Measurements from ENCODE around the gene GAPVD1.
A peak's percentile ranks its signal among the peaks of the same experiment; 100 is the strongest.

GAPVD1 gene

DNA sequence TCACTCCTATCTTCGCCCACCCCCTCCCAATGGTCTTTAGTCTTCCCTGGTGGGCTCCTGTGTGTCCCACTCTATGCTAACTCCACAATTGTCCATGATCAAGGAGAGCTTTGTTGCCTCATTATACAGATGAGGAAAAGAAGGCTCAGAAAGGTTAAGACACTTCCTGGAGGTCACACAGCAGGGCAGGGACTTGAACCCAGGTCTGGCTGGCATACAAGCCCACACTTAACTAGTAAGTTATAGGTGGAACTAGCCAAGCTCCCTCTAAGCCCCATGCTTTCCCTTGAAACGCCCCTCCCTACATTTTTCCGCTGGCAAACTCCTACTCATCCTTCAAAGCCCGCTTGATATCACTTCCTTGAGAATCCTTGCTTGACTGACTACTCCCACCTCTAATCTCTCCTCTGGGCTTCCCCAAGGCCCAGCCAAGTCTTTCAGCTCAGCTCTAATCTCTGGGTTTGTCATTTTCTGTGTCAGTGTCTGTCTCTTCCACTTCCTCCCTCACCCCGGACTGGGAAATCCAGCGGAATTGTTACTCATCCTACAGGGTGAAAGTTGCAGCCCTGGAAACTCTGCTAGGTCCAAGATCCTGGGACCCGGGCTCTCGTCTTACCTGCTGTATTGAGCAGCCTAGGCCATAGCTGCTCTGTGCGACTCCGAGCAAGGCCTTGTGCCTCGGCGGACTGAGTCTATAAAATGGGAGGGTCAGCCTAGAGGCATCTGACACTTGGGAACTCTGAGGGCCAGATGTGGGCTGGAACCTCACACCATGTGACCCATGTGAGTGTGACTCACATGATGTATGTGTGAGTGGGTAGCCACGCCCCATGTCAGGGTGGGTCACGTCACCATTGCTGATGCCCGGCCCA is 144.5 kb downstream of the GAPVD1 start:
- no peaks in the 10 kb centered on the region for H3K9me3 ChIP-seq (ENCODE audit: control insufficient read depth, low read length)
- H3K9ac ChIP-seq (ENCODE audit: low read length) = no peak overlapping the region

DNA sequence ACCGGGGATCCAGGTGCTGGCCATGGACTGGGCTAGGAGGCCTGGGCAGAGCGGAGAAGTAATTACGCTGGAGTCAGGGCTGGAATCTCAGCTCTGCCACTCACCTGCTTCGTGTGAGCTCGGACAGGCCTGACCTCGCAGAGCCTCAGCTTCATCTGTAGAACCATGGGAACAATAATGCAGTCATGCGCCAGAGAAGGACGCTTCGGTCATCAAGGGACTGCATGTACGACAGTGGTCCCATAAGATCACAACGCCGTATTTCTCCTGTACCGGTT is 145.1 kb downstream of the GAPVD1 start:
- Histone ChIP-seq H3K27me3 (ENCODE audit: control insufficient read depth, insufficient read depth, low read length) (peaks cover 20% of the 10 kb centered on the region), H3K9me3 (ENCODE audit: control insufficient read depth, low read length) (no peaks in the 10 kb centered on the region), H3K9ac (ENCODE audit: low read length) (no peak overlapping the region), H3K4me3 (ENCODE audit: low read length) (no peak overlapping the region), H3K36me3 (ENCODE audit: control insufficient read depth, insufficient read depth, low read length) (no peaks in the 10 kb centered on the region), H3K4me1 (ENCODE audit: control insufficient read depth, insufficient read depth, low read length) (no peaks in the 10 kb centered on the region)

More for the DNA sequence above, 144.5 kb downstream of the GAPVD1 start:
- Histone ChIP-seq H3K4me1 (ENCODE audit: control insufficient read depth, insufficient read depth, low read length) (no peaks in the 10 kb centered on the region), H3K36me3 (ENCODE audit: control insufficient read depth, insufficient read depth, low read length) (no peaks in the 10 kb centered on the region), H3K27me3 (ENCODE audit: control insufficient read depth, insufficient read depth, low read length) (peaks cover 17% of the 10 kb centered on the region), H3K4me3 (ENCODE audit: low read length) (no peak overlapping the region)

DNA sequence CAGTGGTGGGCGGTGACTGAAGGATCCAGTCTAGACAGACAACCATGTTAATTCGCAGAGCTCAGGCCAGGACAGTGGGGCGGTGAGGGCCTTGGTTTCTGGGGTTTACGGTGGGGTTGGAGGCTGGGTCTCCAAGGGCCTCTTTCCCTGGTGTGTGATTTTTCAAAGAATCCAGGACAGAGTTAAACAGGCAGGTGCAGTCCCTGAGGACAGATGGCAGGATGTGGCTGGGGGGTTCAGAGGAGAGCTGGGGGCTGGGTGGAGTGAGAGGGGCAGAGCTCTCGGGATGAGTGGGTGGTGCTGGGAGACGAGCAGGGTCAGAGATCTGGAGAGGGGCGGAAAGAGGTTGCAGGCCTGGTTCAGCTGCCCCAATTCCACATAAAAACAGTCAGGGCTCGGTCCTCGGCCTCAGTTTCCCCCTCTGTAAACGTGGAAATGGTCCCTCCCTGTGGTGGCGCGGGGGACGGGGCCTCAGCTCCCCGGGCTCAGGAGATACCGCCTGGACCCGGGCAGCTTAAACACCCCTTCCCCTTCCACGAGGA is 145.9 kb downstream of the GAPVD1 start:
- no peaks in the 10 kb centered on the region for H3K9me3 ChIP-seq (ENCODE audit: control insufficient read depth, low read length)
- no peaks in the 10 kb centered on the region for H3K36me3 ChIP-seq (ENCODE audit: control insufficient read depth, insufficient read depth, low read length)
- peak overlapping the region; percentile 34 for H3K9ac ChIP-seq (ENCODE audit: low read length)
- H3K27me3 ChIP-seq (ENCODE audit: control insufficient read depth, insufficient read depth, low read length) = peaks cover 20% of the 10 kb centered on the region
- H3K4me1 ChIP-seq (ENCODE audit: control insufficient read depth, insufficient read depth, low read length) = no peaks in the 10 kb centered on the region
- no peak overlapping the region for H3K4me3 ChIP-seq (ENCODE audit: low read length)

DNA sequence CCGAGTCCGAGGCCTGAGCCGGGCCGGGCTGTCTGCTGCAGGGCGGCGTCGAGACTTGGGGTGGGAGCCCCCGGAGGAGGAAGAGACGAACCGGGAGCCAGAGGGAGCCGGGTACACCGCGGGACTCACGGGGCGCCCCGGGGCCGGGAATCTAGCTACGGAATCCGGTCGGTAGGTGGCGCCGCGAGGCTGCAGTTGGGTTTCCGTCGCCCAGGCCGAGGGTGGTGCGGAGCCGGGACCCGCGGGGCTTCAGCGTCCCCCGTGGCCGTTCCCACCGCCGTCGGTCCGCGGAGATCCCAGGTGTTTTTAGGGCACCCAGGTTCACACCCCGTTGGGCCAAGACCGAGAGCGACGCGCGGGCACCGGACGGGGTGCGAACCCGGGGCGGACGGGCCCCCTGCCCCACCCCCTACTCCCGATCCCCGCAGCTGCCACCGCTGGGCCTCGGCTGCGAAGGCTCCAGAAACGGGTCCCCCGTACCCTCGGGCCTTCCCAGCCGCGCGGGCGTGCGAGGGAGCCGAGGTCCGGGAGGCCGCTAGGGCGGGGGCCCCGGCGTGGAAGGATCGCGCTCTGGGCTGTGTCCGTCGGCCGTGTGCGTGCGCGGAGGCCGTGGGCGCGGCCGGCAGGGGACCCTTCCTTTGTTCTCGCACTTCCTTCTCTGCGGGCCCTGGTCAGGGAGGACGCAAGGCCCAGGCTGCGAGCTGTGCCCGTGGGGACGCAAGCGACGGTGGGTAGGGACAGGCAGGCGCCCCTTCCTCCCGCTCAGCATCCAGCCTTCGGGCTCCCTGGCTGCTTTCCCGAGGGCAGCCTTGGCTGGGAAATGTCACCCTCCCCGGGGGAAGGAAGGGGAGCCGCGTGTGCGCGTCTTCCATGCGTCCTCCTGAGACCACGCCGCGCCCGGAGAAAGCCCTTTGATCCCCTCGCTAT is 146.6 kb downstream of the GAPVD1 start:
- Histone ChIP-seq H3K4me3 (ENCODE audit: low read length) (no peak overlapping the region), H3K9me3 (ENCODE audit: control insufficient read depth, low read length) (no peaks in the 10 kb centered on the region), H3K36me3 (ENCODE audit: control insufficient read depth, insufficient read depth, low read length) (no peaks in the 10 kb centered on the region), H3K27me3 (ENCODE audit: control insufficient read depth, insufficient read depth, low read length) (peaks cover 17% of the 10 kb centered on the region), H3K4me1 (ENCODE audit: control insufficient read depth, insufficient read depth, low read length) (no peaks in the 10 kb centered on the region), H3K9ac (ENCODE audit: low read length) (peak overlapping the region; percentile 34)

DNA sequence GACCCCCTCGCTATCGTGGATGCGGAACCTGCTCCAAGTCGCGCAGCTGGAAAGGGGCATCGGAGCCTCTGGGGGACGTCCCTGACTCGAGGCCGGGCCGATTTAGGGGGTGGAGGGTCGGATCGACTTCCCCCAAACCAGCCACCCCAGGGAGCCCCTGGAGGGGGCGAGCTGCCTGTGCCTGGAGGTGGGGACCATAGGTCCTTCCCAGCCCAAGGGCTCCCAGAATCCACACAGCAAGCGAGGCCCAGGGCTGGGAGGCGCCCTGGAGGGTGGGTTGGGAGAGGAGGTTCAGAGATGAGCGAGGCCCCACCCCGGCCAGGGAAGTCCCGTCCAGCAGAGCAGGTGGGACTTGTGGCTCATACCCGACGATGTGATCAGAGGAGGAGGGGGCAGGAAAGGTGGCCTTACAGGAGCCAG is 147.6 kb downstream of the GAPVD1 start:
- Histone ChIP-seq H3K27me3 (ENCODE audit: control insufficient read depth, insufficient read depth, low read length) (peaks cover 17% of the 10 kb centered on the region), H3K4me3 (ENCODE audit: low read length) (no peak overlapping the region), H3K9ac (ENCODE audit: low read length) (no peak overlapping the region), H3K4me1 (ENCODE audit: control insufficient read depth, insufficient read depth, low read length) (no peaks in the 10 kb centered on the region), H3K36me3 (ENCODE audit: control insufficient read depth, insufficient read depth, low read length) (no peaks in the 10 kb centered on the region), H3K9me3 (ENCODE audit: control insufficient read depth, low read length) (no peaks in the 10 kb centered on the region)

DNA sequence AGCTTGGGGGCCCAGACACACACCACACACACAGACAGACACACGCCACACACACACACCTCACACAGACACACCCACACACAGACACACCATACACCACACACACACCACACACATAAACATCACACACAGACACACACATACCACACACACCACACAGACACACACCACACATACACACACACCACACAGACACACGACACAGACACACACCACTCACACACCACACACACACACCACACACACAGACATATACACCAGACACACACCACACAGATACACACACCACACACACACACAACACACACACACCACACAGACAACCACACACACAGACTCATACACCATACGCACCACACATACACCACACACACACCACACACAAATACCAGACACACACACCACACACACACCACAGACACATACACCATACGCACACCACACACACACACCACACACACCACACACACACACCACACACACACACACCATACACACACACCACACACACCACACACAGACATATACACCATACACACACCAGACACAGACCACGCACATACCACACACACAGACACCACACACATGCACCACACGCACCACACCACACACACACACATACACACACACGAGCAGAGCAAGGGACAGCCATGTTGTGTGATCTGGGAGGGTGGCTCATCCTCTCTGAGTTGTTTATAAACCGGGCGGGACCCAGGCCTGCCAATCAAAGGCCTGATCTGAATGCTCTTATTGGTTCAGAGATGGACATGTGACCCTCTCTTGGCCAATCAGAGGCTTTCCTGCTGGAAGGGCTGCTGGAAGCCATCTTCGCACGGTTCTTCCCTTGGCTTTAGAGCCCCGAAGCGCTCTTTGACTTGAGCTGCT is 148.3 kb downstream of the GAPVD1 start:
- Histone ChIP-seq H3K27me3 (ENCODE audit: control insufficient read depth, insufficient read depth, low read length) (peaks cover 17% of the 10 kb centered on the region), H3K4me1 (ENCODE audit: control insufficient read depth, insufficient read depth, low read length) (no peaks in the 10 kb centered on the region), H3K9ac (ENCODE audit: low read length) (no peak overlapping the region), H3K36me3 (ENCODE audit: control insufficient read depth, insufficient read depth, low read length) (no peaks in the 10 kb centered on the region), H3K4me3 (ENCODE audit: low read length) (no peak overlapping the region), H3K9me3 (ENCODE audit: control insufficient read depth, low read length) (no peaks in the 10 kb centered on the region)

DNA sequence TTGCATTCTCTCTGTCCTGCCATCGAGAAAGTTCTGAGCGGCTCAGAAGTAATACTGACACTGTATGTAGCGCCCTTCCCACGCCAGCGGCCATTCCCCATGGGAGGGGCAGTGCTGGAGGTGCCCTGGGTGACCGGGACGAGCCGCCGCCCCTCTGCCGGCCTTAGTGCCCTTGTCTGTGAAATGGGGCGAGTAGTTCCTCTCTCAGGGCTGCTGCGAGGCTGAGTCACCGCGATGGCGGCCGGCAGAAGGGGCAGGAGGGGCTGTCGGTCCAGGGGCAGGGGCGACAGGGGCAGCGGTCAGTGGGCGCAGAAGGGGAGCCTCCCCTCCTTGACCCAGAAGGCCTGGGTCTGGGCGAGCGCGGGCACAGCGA is 148.9 kb downstream of the GAPVD1 start:
- Histone ChIP-seq H3K27me3 (ENCODE audit: control insufficient read depth, insufficient read depth, low read length) (peaks cover 17% of the 10 kb centered on the region), H3K4me1 (ENCODE audit: control insufficient read depth, insufficient read depth, low read length) (no peaks in the 10 kb centered on the region), H3K9ac (ENCODE audit: low read length) (no peak overlapping the region), H3K4me3 (ENCODE audit: low read length) (no peak overlapping the region), H3K9me3 (ENCODE audit: control insufficient read depth, low read length) (no peaks in the 10 kb centered on the region), H3K36me3 (ENCODE audit: control insufficient read depth, insufficient read depth, low read length) (no peaks in the 10 kb centered on the region)

DNA sequence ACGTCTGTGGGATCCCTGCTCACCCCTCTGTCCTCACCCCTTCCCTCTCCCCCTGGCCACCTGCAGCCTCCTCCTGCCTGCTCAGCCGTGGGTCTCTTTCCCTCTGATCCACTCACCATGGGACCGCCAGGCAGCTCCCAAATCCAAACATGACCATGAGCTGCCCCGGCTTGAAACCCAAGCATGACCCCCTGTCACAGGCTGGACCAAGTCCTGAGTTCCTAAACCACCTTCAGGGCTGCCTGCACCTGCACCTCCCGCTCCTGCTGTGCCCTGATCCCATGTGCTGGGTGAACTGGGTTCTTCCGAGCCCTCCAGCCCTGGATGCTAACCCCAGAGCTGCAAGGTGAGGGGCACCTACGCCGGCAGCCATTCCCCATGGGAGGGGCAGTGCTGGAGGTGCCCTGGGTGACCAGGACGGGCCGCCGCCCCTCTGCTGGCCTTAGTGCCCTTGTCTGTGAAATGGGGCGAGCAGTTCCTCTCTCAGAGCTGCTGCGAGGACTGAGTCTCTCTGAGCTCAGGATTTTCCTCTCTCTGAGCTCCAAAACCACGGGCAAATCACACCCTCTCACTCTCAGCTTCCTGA is 149.6 kb downstream of the GAPVD1 start:
- no peaks in the 10 kb centered on the region for H3K4me1 ChIP-seq (ENCODE audit: control insufficient read depth, insufficient read depth, low read length)
- H3K4me3 ChIP-seq (ENCODE audit: low read length) = no peak overlapping the region
- H3K27me3 ChIP-seq (ENCODE audit: control insufficient read depth, insufficient read depth, low read length) = peaks cover 17% of the 10 kb centered on the region
- H3K36me3 ChIP-seq (ENCODE audit: control insufficient read depth, insufficient read depth, low read length) = no peaks in the 10 kb centered on the region
- no peaks in the 10 kb centered on the region for H3K9me3 ChIP-seq (ENCODE audit: control insufficient read depth, low read length)
- no peak overlapping the region for H3K9ac ChIP-seq (ENCODE audit: low read length)

DNA sequence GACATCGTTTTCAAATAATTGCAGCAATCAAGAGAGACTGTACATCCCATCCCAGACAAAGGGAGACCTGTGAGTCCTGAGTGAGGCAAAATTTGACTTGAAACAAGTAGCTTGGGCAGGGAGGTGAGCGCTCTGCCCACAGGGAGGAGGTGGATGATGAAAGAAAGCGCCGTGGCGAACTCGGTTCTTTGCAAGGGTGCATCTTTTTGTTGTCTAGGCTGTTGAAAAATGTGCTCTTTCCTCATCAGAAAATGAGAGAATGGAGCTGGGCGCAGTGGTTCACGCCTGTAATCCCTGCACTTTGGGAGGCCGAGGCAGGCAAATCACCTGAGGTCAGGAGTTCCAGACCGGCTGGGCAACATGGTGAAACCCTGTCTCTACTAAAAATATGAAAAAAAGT is 150.5 kb downstream of the GAPVD1 start:
- no peak overlapping the region for H3K9ac ChIP-seq (ENCODE audit: low read length)
- H3K36me3 ChIP-seq (ENCODE audit: control insufficient read depth, insufficient read depth, low read length) = no peaks in the 10 kb centered on the region
- no peak overlapping the region for H3K4me3 ChIP-seq (ENCODE audit: low read length)
- peaks cover 17% of the 10 kb centered on the region for H3K27me3 ChIP-seq (ENCODE audit: control insufficient read depth, insufficient read depth, low read length)
- H3K4me1 ChIP-seq (ENCODE audit: control insufficient read depth, insufficient read depth, low read length) = no peaks in the 10 kb centered on the region
- H3K9me3 ChIP-seq (ENCODE audit: control insufficient read depth, low read length) = no peaks in the 10 kb centered on the region

DNA sequence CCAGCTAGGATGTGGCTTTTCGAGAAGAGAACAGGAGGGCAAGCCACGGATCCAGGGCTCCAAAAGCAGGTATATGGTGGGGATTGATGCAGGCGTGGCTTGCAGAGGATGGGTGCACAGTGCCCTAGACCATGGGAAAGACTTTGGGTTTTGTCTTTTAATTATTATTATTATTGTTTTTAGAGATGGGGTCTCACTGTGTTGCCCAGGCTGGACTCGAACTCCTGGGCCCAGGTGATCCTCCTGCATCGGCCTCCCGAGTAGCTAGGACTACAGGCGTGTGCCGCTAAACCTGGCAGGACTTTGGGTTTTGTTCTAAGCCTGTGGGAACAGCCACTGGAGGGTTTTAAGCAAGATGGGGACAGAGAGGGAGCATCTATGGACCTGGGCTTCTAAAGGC is 152.0 kb downstream of the GAPVD1 start:
- Histone ChIP-seq H3K4me1 (ENCODE audit: control insufficient read depth, insufficient read depth, low read length) (no peaks in the 10 kb centered on the region), H3K9ac (ENCODE audit: low read length) (no peak overlapping the region), H3K36me3 (ENCODE audit: control insufficient read depth, insufficient read depth, low read length) (no peaks in the 10 kb centered on the region), H3K9me3 (ENCODE audit: control insufficient read depth, low read length) (no peaks in the 10 kb centered on the region), H3K27me3 (ENCODE audit: control insufficient read depth, insufficient read depth, low read length) (peaks cover 6% of the 10 kb centered on the region), H3K4me3 (ENCODE audit: low read length) (no peak overlapping the region)

All from mucosa of stomach (tissue), 1 donor.